ENCODE measurements around the gene PSAPL1.

DNA sequence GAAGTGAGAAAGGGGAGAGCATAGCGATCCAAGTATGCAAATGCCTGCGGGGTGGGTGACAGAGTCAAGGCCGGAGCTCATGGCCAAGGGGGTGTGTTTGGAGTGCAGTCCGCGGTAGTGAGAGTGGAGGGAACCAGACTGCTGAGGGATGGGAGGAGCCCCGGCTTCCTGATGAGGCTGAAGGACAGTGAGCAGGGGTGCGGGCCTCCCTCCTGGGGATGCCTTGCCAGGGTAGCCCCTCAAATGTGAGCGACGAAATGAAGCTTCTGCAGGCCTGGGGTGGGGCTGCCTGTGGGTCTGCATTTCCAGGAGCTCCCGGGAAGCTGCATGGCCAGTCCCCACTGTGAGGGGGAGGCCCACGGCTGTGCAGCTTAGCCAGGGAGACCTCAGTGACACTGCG is 45.0 kb downstream of the PSAPL1 start:
- TF ChIP-seq, protein P1, sequence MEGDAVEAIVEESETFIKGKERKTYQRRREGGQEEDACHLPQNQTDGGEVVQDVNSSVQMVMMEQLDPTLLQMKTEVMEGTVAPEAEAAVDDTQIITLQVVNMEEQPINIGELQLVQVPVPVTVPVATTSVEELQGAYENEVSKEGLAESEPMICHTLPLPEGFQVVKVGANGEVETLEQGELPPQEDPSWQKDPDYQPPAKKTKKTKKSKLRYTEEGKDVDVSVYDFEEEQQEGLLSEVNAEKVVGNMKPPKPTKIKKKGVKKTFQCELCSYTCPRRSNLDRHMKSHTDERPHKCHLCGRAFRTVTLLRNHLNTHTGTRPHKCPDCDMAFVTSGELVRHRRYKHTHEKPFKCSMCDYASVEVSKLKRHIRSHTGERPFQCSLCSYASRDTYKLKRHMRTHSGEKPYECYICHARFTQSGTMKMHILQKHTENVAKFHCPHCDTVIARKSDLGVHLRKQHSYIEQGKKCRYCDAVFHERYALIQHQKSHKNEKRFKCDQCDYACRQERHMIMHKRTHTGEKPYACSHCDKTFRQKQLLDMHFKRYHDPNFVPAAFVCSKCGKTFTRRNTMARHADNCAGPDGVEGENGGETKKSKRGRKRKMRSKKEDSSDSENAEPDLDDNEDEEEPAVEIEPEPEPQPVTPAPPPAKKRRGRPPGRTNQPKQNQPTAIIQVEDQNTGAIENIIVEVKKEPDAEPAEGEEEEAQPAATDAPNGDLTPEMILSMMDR (IDR thresholded peaks at IDR 0.05) = no peak
- TF ChIP-seq POLR2A (IDR thresholded peaks at IDR 0.05) = no peak
